Activated naive CD4-positive, alpha-beta T cell (primary cell): ENCODE results near the gene BIN1.

Experiments
- DNase-seq, 4 experiments: peaks; one replicate each; lab custom pipeline; 2025; lab: John Stamatoyannopoulos, UW

The BIN1 gene

DNA sequence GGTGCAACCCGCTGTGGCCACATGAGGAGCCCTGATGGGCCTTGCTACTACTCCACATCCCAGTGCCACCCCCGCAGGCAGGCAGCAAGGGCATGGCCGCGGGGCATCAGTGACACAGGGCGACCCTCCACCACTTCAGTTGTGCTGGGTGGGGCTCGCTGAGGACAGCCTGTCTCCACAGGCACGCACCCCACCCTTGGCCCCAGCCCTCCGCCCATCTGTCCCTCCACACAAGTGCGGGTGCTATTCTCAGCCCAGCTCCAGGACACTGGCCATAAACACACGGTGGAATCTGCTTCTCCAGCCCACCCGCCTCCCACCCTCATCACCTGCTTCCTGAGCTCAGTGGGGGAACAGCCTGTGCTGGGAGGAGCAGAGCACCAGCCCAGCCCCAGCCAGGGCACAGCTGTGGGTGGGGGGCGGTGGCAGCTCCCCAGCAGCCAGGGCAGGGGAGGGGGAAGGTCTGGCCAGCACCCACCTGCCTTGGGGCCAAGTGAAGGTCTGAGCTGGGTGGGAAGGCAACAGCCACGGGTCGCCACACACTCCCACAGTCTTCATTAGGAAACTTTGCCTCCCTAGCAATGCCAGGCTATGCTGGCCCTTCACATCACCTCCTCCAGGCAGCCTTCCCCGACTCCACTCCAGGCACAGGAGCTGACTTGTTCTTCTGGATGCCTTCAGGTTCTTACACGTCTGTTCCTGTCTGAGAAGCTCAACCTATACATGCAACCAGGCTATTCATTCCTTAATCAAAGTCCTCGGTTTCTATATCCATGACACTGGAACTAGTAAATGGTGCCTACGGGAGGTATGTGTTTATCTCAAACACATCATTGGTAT, 16.5 kb downstream of the BIN1 start:
- DNase-seq: no peak

GRCh38 chr2:127089478-127090235, 17.3 kb downstream of the BIN1 start:
- no peak for DNase-seq

GRCh38 chr2:127088706-127089105, 18.2 kb downstream of the BIN1 start:
- DNase-seq: no peak

- DNase-seq: no peak
Measured at GRCh38 chr2:127087791-127088495, 19.0 kb downstream of the BIN1 start.

- DNase-seq: no peak
Measured at GRCh38 chr2:127086990-127087790, 19.8 kb downstream of the BIN1 start.

DNA sequence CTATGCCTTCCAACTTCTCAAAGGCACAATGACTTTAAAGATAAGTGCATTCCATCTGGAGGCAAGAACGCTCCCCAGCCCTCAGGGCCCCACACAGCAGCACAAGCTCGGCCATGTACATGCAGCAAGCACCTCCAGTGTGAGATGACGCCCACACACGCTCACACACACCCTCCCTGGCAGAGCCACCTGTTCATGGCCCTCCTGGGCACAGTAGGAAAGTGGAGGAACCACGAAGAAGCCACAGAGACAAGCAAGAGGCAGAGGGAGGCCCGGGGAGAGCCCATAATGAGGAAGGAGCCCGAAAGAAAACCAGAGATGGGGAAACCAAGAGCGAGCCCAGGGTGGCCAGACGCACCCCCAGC, 21.7 kb downstream of the BIN1 start:
- peak in 2 of 4 experiments; percentile 11 to 12 for DNase-seq

DNA sequence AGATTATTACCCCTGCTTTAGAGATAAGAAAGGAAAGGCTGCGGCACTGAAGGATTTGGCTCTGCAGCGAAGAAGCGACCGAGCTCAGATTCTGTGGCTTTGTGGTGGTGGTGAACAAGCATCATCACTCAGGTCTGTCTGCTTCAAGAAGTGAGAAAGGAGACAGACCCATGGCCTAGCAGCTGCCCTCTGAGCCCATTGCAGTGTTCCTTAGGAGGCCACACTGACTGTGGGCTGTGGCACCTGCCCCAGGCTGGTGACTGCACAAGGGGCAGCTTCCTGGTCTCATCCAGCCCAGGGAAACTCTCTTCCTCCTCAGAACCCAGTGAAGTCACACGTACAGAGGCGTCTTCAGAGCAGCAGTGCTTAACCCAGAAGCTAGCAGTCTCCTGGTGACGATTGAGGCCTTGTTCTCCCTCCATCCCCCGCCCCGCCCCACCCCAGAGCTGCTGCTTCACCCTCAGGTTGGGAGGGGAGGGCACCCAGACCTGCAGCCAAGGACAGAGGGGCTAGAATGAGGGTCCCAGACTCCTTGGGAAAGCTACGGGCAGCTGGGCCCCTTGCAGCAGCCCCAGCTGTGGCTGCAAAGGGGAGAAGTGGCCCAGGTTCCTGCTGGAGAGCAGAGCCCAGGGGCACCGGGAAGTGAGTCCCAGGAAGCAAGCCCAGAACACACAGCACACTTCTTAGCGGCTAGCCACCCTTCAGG, 22.2 kb downstream of the BIN1 start:
- DNase-seq: peak in 2 of 4 experiments; percentile 34 to 40

- DNase-seq: no peak
Measured at GRCh38 chr2:127083819-127084503, 23.0 kb downstream of the BIN1 start.

DNA sequence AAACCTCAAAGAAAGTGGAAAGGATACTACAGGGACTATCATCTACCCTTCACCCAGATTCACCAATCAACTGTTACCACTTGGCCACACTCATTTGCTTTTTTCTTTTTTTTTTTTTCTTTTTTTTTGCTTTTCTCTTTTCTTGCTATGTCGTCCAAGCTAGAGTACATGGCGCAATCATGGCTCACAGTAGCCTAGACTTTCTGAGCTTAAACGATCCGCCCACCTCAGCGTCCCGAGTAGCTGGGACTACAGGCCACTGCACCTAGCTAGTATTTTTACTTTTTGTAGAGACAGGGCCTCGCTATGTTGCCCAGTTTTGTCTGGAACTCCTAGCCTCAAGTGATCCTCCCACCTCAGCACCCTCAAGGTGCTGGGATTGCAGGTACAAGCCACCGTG, 24.0 kb downstream of the BIN1 start:
- no peak for DNase-seq

DNA sequence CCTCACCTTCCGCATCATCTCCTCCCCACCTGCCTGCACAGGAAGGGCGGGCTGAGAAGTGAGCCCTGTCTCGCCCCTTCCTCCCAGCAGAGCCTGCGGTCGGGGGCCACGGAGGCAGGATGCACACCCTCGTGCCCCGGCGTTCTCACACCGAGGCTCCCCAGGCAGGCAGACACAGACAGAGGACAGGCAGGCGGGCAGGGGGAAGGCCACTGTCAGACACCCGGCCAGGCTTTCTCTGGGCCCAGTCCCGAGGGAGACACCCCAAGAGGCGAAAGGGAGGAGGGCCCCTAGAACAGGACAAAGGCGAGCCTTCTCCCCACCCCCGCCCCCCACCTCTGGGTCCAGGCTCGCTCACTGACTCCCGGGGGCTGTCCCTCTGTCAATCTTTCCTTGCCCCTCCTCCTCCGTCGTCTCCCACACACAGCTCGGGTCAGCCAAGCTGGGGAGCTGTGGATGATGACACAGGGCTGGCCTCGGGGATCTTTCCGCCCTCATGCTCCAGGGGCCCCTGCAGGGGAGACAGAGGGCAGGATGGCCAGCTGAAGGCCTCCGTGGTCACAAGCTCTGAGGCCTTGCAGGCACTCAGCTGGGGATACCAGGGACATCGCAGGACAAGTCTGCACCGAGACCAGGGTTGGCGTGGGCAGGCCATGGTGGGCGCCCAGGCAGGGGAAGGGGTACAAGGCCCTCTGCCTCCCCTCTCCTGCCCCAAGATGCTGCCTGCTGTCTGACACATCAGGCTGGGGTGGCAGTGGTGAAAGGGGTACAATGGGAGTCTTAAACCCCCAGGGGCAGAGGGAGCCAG, 24.9 kb downstream of the BIN1 start:
- DNase-seq: peak; percentile 23 to 78 (median 50)

DNA sequence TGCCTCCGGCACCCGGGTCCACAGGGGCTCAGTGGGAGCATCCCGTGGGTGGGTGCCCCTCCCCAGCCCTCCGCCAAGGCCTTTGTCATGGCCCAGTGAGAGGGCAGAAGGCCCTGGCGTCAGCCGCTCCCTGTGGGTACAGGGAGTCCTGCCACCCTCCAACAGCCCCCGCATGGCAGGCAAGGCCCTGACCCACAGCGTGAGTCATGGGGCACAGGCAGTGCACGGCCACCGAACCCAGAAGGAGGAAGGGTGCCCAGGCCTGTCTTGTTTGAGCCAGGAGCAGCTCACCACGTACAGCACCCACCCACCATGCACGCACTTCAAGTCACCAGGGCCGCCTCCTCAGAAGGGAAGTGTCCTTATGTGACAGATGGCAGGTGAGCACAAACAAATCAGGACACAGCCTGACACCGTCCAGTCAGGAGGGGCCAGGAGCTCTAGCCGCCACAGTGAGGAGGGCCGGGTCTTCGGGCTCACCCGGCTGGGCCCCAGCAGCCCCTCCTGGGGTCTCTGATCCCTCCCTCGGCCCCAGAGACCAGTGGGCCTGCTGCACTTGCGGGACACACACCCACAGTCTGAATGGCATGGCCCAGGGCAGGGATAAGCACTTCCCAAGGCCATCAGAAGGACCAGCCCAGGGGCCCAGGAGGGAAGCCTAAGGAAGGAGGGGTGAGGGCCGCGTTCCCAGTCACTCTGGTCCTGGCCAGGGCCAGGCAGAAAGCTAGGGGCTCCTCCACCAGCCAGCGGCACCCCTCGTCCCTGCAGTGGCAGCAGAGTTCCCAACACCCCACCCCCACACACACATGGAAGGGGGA, 25.8 kb downstream of the BIN1 start:
- peak in 2 of 4 experiments; percentile 32 for DNase-seq

DNA sequence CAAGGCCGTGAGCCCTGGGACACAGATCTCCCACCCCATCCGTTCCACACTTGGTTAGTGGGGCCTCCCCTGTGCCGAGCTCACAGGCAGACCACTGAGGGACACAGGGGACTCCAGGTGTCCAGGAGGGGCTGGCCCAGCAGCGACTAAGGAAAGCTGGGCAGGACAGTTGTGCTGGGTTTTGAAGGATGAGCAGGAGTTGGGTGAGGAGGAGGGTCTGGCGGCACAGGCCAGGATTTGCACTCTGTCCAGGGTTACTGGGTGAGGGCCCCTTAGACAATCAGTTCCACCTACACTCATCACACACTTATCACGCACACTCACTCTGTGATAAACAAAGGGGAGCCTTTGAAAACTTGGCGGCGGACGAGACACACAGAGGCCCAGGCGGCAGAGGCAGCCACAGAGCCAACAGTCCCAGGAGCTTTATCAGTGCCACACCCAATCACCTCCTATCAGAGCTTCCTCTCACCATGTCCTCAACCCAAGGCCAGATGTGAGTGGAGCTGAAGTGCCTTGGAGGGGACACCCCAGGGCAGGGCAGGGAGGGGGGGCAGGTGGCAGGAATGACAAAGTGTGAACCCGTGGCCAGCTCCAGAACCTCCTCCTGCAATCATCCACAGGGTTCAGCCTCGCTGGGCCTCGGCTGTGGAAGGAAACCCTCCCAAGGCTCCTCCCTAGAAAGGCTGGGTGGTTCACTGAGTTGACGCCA, 26.6 kb downstream of the BIN1 start:
- DNase-seq: peak in 2 of 4 experiments; percentile 13 to 16

DNA sequence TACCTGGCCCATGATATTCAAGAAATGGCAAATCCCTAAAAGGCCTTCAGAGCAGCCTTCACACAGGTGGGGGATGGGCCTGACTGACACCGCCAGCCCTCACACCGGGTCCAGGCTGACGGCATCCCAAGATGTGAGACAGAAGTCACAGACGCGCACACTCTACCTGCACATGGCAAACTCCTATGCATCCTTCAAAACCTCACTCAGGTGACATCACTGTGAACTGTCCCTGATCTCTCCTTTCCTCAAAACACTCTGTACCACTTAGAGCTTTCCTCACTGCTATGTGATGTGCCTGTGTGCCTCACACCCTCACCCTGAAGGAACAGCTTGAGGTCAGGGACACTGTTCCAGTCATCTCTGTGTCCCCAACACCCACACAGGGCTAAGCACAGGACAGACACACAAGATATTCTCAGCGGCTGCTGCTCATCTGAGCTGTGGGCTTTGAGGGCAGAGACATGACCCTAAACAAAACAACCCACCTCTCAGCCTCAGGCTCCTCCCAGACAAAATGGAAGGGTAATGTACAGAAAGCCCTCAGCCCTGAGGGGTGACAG, 27.5 kb downstream of the BIN1 start:
- DNase-seq: no peak

DNA sequence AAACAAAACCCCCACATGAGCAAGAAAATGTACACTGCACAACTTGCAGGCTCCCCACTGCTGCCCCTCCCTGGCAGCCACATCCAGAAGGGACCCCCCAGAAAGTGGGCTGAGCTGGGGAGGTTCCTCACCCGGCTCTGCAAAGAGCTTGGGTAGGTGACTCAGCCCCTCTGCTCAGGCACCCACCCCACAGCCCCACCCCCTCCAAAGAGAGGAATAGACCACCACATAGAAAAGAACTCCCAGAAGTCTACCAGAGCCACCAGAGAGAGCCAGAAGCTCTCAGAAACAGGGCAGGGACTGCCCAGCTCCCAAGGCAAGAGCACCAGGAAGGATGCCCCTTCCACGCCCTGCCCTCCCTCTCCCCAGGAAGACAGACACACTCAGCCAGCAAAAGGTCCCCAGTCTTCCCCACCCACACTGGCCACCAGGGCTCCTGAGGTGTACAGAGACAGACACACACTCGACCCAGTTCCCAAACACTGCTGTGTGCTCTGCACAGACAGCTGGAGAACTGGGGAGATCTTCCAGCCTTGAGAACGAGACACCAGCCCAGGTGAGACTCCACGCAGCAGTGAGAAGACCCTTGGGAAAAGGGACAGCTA, 28.2 kb downstream of the BIN1 start:
- DNase-seq: no peak

DNA sequence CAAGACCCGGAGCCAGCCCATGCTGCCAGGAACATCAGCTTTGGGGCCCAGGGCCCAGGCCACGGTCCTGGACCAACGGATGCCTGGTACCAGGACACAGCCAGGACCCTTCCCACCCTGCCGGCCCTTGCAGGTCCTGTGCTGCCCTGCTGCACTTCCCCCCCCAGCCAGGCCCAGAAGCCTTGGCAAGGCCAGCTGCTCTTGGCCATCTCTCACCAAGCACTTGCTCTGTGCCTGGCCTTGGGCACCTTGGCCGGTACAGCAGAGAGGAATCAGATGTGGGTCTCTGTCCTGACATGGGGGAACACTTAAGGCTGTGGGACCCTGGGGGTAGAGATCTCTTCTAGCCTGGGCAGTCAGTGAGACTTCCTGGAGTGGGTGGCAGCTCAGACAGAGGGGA, 28.9 kb downstream of the BIN1 start:
- no peak for DNase-seq

DNA sequence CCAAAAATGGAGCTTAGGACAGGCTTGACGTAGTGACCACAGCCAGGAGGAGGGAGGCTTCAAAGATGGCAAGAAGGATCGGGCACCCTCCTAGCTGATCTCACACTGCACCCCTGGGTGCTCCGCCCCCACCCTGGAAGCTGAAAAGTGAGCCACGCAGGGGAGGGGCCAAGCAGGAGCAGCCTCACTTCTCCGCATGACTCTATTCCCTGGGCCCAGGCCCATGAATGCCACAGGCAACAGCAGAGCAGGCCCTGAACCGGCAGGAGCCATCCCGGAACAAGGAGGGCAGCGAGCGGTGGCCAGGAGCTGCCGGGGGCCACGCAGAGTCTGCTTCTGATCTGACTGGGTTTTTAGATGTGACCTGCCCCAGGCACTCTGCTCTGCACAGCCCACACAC, 30.0 kb downstream of the BIN1 start:
- no peak for DNase-seq

GRCh38 chr2:127076290-127076689, 30.7 kb downstream of the BIN1 start:
- no peak for DNase-seq
